Cardiac muscle cell (in vitro differentiated cells and primary cell): ENCODE results near the gene EFNA4. TPM values are rescaled to one million over a fixed set of nuclear protein-coding genes. Genes with fewer than 3 reads are reported as not detected.

Experiments used
- DNase-seq, 2 donors: peaks; one replicate each; pipeline versions ENCODE4 v3.0.0 to v3.0.0-alpha.2; 2010 to 2017; ENCODE audit warnings: low read depth in 1 of 2, low spot score in 1 of 2
- H3K27ac ChIP-seq: fragments of 200-600 bp; sonication (generic); 2 replicates; pipeline ENCODE4 v1.5.1; 2016
- H3K27me3 ChIP-seq: fragments of 200-600 bp; sonication (generic); 2 replicates; pipeline ENCODE4 v1.6.0; 2016; ENCODE audit warnings: control low read depth
- H3K36me3 ChIP-seq: fragments of 200-600 bp; sonication (generic); 2 replicates; pipeline ENCODE4 v1.5.1; 2016; ENCODE audit warnings: control low read depth
- H3K4me1 ChIP-seq: fragments of 200-600 bp; sonication (generic); 2 replicates; pipeline ENCODE4 v1.8.1; 2017; ENCODE audit warnings: low read depth, mild to moderate bottlenecking, mixed run types
- H3K4me3 ChIP-seq: fragments of 200-600 bp; sonication (generic); 2 replicates; pipeline ENCODE4 v1.5.1; 2016; ENCODE audit warnings: mild to moderate bottlenecking
- H3K9me3 ChIP-seq: fragments of 200-600 bp; sonication (generic); 2 replicates; pipeline ENCODE4 v1.5.1; 2017; ENCODE audit warnings: low read depth, mild to moderate bottlenecking, control low read depth
- CTCF ChIP-seq: IDR thresholded peaks from 2 replicates; pipeline ENCODE4 v1.5.1; 2012; ENCODE audit warnings: low read depth, mild to moderate bottlenecking, low read length
- polyA plus RNA-seq: library from polyadenylated mRNA; unstranded; fragments of >200 nt; fragmentation: Nextera tagmentation; extraction: Ambion mirVana; gene quantifications from 2 replicates; pipeline ENCODE4 v1.2.1, GENCODE V29; 2016
- total RNA-seq: library from RNA; depleted of rRNA; stranded (reverse); fragments of >200 nt; gene quantifications from 2 replicates; pipeline ENCODE4 v1.2.3, GENCODE V29; 2016

The EFNA4 gene
- total and polyA plus RNA-seq, 2 experiments from 2014 or later: 29.2 to 29.6 TPM

DNA sequence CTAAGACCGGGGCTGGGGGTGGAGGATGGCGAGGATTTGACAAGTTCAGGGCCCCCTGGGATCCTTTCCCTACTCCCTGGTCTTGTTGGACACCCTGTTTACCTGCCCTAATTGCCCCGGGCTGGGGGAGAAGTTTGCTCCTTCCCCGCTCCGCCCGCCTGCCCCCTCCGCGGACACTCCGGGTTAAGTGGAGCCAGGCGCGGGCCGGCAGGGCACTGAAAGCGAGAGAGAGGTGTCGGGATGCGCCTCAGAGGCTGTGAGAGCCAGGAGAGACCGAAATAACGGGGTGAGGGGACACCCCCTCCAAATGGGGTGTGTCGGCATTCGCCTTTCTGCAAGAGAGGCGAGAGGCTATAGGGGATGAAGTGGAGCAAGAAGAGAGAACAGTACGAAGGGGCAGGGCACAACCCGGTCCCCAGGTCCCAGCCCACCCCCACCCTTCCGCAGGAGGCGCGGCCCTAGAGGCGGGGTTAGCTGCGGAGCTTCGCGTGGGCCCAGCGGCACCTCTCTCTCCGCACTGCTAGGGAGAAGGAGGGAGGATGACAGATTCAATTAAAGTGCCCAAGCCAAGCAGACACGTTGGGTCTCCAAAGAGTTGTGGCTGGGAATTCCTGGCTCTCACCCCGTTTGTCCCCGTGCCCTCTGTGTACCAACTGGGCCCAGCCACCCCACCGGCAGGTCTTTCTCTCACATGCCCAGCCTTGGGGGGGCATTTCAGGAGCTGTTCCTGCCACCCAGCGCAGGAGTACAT lies 18.9 kb downstream of the EFNA4 start:
- TF ChIP-seq CTCF: no peak
- Histone ChIP-seq H3K9me3 (no peaks in the 10 kb centered on the region), H3K27me3 (peaks cover 26% of the 10 kb centered on the region), H3K4me3 (peak overlapping the region; percentile 8), H3K4me1 (peaks cover 14% of the 10 kb centered on the region), H3K27ac (no peak overlapping the region), H3K36me3 (no peaks in the 10 kb centered on the region)
- DNase-seq: peak in 1 of 2 donors; percentile 23

GRCh38 chr1:155083052-155083541 lies 19.6 kb downstream of the EFNA4 start:
- TF ChIP-seq CTCF: no peak
- peaks cover 26% of the 10 kb centered on the region for H3K27me3 ChIP-seq
- no peak for DNase-seq
- no peaks in the 10 kb centered on the region for H3K9me3 ChIP-seq
- no peak overlapping the region for H3K4me3 ChIP-seq
- no peak overlapping the region for H3K27ac ChIP-seq
- H3K4me1 ChIP-seq: peaks cover 15% of the 10 kb centered on the region
- H3K36me3 ChIP-seq: no peaks in the 10 kb centered on the region

DNA sequence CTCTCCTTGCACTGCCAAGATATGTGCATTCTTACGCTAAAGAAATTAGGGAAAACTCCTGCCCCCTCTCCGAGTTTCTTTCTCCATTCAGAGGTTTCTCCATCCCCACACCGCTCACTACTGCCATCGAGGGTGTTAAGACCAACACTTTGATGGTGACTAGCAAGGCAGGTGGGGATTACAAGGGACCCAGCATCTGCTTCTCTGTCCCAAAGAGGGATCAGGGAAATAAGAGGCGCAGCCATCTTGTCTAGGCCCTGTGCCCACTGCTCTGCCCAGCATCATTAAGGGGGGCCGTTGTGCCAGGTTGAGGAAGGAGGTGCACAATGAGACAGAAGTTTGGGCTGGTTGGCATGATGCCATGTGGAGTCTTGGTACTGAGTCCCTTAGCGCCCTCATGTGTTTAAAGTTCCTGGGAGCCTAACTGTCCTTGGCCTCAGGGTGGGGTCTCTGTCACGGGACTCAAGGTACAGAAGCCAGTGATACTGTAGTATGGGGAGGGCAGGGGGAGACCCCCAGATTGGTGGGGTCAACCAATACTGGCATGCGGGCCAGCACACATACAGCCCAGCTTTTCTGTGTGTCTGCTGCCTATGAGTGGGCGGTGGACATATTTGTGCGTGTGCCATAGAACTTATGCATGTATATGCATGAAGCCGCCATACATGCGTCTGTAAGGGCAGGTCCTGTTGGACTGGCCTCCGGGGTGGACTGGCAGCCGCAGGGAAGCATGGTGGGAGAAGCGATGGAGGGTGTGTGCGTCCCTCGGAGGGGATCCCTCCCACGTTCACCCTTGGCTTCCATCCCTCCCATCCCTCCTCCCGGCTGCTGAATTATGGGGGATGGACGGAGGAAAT lies 20.6 kb downstream of the EFNA4 start:
- peak; percentile 30 to 39 for DNase-seq
- H3K27me3 ChIP-seq: peaks cover 26% of the 10 kb centered on the region
- peak; percentile 32 for TF ChIP-seq CTCF
- no peak overlapping the region for H3K27ac ChIP-seq
- H3K4me3 ChIP-seq: peak overlapping the region; percentile 74
- no peaks in the 10 kb centered on the region for H3K9me3 ChIP-seq
- H3K36me3 ChIP-seq: no peaks in the 10 kb centered on the region
- H3K4me1 ChIP-seq: peaks cover 10% of the 10 kb centered on the region

DNA sequence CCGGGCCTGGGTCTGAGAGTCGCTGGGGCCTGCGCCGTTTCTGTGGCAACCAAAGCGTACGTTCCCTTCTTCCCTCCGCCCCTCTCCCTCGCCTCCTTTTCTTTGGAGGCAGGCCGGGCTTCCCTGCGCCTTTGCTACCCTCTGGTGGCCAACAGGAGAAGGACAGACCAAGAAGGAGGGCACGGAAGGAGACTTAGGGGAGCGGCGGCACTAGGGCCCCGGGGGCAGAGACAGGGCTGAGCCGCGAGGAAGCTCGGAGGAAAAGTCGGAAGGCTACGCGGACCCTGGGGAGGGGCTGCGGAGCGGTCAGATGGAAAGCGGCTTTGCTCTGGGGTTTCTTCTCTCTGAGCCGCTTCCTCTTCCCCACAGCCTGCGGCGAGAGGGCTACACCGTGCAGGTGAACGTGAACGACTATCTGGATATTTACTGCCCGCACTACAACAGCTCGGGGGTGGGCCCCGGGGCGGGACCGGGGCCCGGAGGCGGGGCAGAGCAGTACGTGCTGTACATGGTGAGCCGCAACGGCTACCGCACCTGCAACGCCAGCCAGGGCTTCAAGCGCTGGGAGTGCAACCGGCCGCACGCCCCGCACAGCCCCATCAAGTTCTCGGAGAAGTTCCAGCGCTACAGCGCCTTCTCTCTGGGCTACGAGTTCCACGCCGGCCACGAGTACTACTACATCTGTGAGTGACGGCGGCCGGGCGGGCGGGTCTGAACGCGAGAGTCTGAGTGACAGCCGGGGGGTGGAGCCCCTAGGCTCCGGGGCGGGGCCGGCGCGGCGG lies 21.4 kb downstream of the EFNA4 start:
- Histone ChIP-seq H3K4me1 (peaks cover 10% of the 10 kb centered on the region), H3K27me3 (peaks cover 26% of the 10 kb centered on the region), H3K9me3 (no peaks in the 10 kb centered on the region), H3K36me3 (no peaks in the 10 kb centered on the region), H3K4me3 (peak overlapping the region; percentile 74), H3K27ac (peak overlapping the region; percentile 34)
- peak; percentile 87 for TF ChIP-seq CTCF
- peak; percentile 95 to 97 for DNase-seq

DNA sequence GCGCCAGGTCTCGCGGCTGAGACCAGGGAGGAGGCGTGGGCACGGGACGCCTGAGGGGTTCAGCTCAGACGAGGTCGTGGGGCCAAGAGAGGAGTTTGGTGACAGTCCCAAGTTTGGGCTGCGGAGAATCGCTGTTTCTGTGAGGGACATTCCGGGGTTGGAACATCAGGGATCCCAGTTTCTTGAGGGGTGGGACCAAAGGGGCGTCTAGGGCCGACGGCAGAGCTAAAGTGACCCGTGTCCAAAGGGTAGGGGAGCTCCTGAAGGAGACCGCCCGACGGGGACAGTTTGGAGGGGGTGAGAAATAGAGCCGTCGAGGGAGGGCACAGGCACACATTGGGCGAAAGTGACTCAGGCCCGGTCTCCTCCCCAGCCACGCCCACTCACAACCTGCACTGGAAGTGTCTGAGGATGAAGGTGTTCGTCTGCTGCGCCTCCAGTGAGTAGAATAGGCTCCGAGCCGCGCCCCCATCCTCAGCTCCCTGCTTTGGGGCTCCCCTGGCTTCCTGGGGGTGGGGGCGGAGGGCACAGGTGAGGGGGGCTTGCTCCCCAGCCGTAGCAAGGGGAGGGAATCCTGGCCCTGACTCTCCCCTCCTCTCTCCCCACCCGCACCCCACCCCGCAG lies 22.1 kb downstream of the EFNA4 start:
- Histone ChIP-seq H3K27me3 (peaks cover 26% of the 10 kb centered on the region), H3K4me1 (peaks cover 10% of the 10 kb centered on the region), H3K36me3 (no peaks in the 10 kb centered on the region), H3K9me3 (no peaks in the 10 kb centered on the region), H3K27ac (no peak overlapping the region), H3K4me3 (peak overlapping the region; percentile 74)
- peak; percentile 33 to 41 for DNase-seq
- TF ChIP-seq CTCF: no peak
